Subcutaneous adipose tissue (tissue), 4 donors: Measurements from ENCODE around the gene ENTPD3. TPM values are rescaled to one million over a fixed set of nuclear protein-coding genes. Genes with fewer than 3 reads are reported as not detected.

Source experiments
- total RNA-seq, 4 donors: library from RNA; depleted of rRNA; stranded (reverse); fragments of >200 nt; gene quantifications; one replicate each; pipeline ENCODE4 v1.1.0, GENCODE V29; 2016
- TF ChIP-seq, protein P1 (sequence below): fragments of 450-650 bp; IDR thresholded peaks from one replicate; pipeline ENCODE4 v1.5.1; 2016; ENCODE audit warnings: low read depth, mild to moderate bottlenecking, control low read depth, antibody characterized with exemption, moderate library complexity

Gene ENTPD3
- total RNA-seq, 4 donors from 2014 or later, result 0.17 to 3.1 (median 1.6) TPM

DNA sequence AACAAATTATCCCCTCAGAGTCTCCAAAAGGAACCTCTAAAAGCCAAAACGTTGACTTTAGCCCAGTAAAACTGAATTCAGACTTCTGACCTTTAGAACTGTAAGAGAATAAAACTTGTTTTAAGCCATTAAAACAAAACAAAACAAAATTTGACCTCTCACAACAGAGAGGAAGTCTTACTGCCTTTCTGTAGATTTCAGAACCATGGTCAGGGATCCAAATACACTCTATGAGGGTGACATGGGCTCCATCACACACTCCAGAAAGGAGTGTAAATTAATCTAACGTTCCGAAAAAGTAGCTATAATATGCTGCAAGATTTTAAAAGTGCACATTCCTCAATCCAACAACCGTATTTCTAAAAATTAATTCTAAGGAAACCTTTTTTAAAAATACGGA, 50.9 kb downstream of the ENTPD3 start:
- TF ChIP-seq, protein P1, sequence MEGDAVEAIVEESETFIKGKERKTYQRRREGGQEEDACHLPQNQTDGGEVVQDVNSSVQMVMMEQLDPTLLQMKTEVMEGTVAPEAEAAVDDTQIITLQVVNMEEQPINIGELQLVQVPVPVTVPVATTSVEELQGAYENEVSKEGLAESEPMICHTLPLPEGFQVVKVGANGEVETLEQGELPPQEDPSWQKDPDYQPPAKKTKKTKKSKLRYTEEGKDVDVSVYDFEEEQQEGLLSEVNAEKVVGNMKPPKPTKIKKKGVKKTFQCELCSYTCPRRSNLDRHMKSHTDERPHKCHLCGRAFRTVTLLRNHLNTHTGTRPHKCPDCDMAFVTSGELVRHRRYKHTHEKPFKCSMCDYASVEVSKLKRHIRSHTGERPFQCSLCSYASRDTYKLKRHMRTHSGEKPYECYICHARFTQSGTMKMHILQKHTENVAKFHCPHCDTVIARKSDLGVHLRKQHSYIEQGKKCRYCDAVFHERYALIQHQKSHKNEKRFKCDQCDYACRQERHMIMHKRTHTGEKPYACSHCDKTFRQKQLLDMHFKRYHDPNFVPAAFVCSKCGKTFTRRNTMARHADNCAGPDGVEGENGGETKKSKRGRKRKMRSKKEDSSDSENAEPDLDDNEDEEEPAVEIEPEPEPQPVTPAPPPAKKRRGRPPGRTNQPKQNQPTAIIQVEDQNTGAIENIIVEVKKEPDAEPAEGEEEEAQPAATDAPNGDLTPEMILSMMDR, result no peak

DNA sequence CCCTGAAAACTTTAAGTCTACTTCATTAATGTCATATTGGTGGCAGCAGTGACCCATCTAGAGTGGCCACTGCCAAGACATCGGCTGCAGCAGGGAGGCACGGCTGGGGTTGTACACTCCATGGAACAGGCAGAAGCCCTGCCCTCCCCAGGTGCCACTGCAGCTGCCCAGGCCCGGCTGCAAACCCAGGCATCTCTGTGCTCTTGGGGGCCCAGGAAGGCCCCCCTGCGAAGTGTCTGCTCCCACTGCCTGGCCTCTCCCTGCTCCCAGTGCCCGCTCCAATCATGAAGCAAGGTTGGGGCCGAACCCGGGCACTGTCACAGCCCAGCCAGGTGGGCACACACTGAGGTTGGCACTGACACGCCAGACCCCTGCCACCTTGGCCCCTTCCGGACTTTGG, 58.1 kb downstream of the ENTPD3 start:
- TF ChIP-seq, protein P1, result no peak

DNA sequence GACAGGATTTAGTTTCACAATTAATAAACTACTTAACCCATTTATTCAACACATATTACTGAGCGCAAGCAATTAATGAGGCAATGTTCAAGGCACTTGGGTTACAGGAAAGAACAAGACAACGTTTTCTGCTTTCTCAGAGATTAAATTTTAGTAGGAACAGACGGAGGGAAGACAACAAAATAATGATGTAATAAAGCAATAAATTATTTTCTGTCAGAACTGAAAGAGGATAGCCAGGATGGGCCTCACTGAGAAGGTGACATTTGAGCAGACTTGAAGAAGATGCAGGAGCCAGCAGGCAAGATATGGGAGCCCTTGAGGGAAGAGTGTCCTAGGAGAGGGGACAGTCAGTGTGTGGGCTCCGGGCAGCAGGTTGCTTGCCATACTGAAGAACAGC, 58.9 kb downstream of the ENTPD3 start:
- TF ChIP-seq, protein P1, result no peak

DNA sequence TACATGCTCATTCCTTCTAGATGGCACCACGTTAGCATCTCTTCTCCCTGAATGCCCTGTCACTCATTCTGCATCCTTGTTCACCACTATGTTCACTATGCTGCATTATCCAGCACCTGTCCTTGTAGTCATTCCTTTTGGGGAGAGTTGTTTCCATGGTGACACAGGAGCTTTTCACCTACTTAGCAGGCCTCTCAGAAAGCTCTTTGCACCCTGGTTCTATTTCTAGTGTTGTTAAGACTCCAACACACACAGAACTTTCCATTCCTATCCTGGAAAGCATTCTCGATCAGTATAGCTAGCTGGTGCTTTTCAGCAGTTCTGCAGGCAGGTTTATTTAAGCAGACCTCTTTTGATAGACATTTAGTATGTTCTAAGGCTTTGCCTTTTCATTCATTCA, 63.5 kb downstream of the ENTPD3 start:
- TF ChIP-seq, protein P1, result no peak

DNA sequence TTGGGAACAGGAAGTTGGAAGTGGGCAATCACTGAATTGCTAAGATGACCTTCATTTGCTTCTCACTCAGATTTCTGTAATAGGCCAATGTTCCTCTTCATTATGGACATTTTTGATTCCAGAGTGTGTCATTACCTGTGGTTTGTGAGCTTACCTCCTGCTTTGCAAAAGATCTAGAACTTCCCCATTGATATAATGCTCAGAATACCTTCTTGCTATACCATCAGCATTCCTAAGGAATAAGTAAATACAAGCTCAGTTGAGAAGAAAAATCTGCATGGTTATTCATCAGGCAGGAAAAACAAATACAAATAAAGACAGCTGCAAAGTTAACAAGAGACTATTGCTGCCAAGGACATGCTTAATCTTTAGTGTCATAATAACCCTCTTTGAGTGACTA, 64.6 kb downstream of the ENTPD3 start:
- TF ChIP-seq, protein P1, result no peak

DNA sequence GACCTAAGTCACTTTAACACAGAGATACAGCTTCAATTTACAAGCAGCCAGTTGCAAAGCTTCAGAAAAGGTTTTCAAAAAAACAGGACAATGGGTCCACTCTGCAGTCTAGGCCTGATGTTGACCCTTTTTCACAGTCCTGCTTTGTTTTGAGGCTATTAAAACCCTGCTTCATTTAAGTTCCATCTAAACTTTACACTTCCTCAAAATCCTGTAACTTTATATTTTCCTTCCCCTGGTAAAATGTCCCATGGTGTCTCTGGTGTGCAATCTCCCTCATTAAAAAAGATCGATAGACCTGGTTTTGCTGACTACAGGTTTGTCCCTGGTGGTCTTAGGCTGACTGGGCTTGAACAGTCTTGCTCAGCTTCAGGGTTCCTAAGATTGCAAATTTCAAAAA, 65.1 kb downstream of the ENTPD3 start:
- TF ChIP-seq, protein P1, result no peak

DNA sequence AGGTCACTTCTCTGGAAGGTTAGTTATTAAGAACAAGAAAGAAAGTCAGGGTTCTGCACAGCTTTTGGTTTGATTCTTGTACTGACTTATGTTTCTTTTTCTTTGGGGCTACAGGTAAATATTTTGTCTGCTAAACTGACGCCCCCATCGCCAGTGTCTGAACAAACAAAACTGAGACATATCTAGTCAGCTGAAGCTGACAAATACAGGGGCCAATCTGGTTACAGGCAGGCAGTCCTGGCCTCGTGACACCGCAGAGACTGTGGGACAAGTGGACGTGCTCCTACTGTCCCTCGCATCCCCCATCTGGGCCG, 65.5 kb downstream of the ENTPD3 start:
- TF ChIP-seq, protein P1, result no peak
